OCI-LY7 (cell line): ENCODE measurements around the gene RPL18. TPM values are rescaled to one million over a fixed set of nuclear protein-coding genes. Genes with fewer than 3 reads are reported as not detected.

Experiments used
- BruUV-seq: library from RNA; stranded (reverse); fragments of 400-500 nt; replicated peaks from 2 replicates; lab custom pipeline; 2021; lab: Mats Ljungman, UMichigan
- CTCF ChIA-PET: fragments of 300-600 bp; sonication (Branson Sonifier 250); formaldehyde crosslinking; loops from one replicate; lab custom pipeline; 2022; ENCODE audit warnings: antibody characterized with exemption; ENCODE audit not compliant: unreplicated experiment; lab: Charles Lee
- POLR2A ChIA-PET: fragments of 300-600 bp; sonication (Branson Sonifier 250); formaldehyde crosslinking; loops from one replicate; lab custom pipeline; 2022; ENCODE audit warnings: antibody characterized with exemption; lab: Charles Lee
- DNase-seq: peaks from one replicate; pipeline ENCODE4 v3.0.0-alpha.2; 2015; ENCODE audit warnings: low spot score
- H2AFZ ChIP-seq: fragments of 200-600 bp; sonication (generic), shearing (Covaris generic); 2 replicates; pipeline ENCODE4 v1.6.1; 2014; ENCODE audit warnings: mild to moderate bottlenecking, antibody characterized with exemption, low read length, moderate library complexity
- H3K27ac ChIP-seq: fragments of 200-600 bp; sonication (generic); 2 replicates; pipeline ENCODE4 v1.5.1; 2014; ENCODE audit warnings: mixed run types, low read depth, mild to moderate bottlenecking, moderate library complexity, low read length, inconsistent platforms; ENCODE audit not compliant: poor library complexity, severe bottlenecking
- H3K36me3 ChIP-seq: fragments of 200-600 bp; sonication (generic); 2 replicates; pipeline ENCODE4 v1.6.1; 2014; ENCODE audit warnings: mild to moderate bottlenecking, antibody characterized with exemption, low read length, moderate library complexity, mixed read lengths; ENCODE audit not compliant: insufficient read depth
- H3K4me1 ChIP-seq: fragments of 200-600 bp; sonication (generic); 2 replicates; pipeline ENCODE4 v1.5.1; 2014; ENCODE audit warnings: mild to moderate bottlenecking, low read length; ENCODE audit not compliant: insufficient read depth, poor library complexity, severe bottlenecking
- H3K4me2 ChIP-seq: fragments of 200-600 bp; sonication (generic); 2 replicates; pipeline ENCODE4 v1.6.1; 2014; ENCODE audit warnings: mild to moderate bottlenecking, low read length
- H3K4me3 ChIP-seq: fragments of 200-600 bp; sonication (generic); 2 replicates; pipeline ENCODE4 v1.5.1; 2014; ENCODE audit warnings: mild to moderate bottlenecking, low read depth, low read length; ENCODE audit not compliant: poor library complexity, severe bottlenecking
- H3K79me2 ChIP-seq: fragments of 200-600 bp; sonication (generic); 2 replicates; pipeline ENCODE4 v1.6.1; 2016; ENCODE audit warnings: low read depth, mild to moderate bottlenecking, low read length, moderate library complexity, mixed read lengths; ENCODE audit not compliant: insufficient read depth
- H3K9me2 ChIP-seq: fragments of 200-600 bp; sonication (generic); 2 replicates; pipeline ENCODE4 v1.6.1; 2016; ENCODE audit warnings: mild to moderate bottlenecking, low read length, mixed read lengths; ENCODE audit not compliant: insufficient read depth
- H3K9me3 ChIP-seq: fragments of 200-600 bp; sonication (generic); 2 replicates; pipeline ENCODE4 v1.6.1; 2014; ENCODE audit warnings: mild to moderate bottlenecking, mixed run types, low read length, mixed read lengths
- H4K20me1 ChIP-seq: fragments of 200-600 bp; sonication (generic); 2 replicates; pipeline ENCODE4 v1.6.1; 2014; ENCODE audit warnings: mild to moderate bottlenecking, antibody characterized with exemption, low read length, moderate library complexity, mixed read lengths; ENCODE audit not compliant: insufficient read depth
- CTCF ChIP-seq: fragments of 200-600 bp; sonication (generic); conservative IDR thresholded peaks from 2 replicates; pipeline ENCODE4 v1.5.1; 2014; ENCODE audit warnings: mild to moderate bottlenecking, antibody characterized with exemption, low read length, moderate library complexity, mixed read lengths
- EZH2phosphoT487 ChIP-seq: fragments of 200-600 bp; sonication (generic); IDR thresholded peaks from 2 replicates; pipeline ENCODE4 v1.6.1; 2018; ENCODE audit warnings: low read depth, borderline replicate concordance, mild to moderate bottlenecking, mixed run types, antibody characterized with exemption, low read length, moderate library complexity, mixed read lengths
- intact Hi-C: fragments of 100-400 bp; cut with micrococcal nuclease; formaldehyde crosslinking; loops from one replicate; pipeline ENCODE4 v1.10.0; 2022; ENCODE audit not compliant: unreplicated experiment
- total RNA-seq, 2 experiments: library from RNA; depleted of rRNA in 1 of 2; stranded (reverse); fragments of >200 nt in 1 of 2; shearing (Covaris generic) in 1 of 2; gene quantifications; 2 replicates each; pipeline ENCODE4 v1.2.3, GENCODE V29; 2014 to 2022

RPL18 gene
- total RNA-seq, 2 experiments from 2014 or later = 1,333 to 5,064 TPM

DNA sequence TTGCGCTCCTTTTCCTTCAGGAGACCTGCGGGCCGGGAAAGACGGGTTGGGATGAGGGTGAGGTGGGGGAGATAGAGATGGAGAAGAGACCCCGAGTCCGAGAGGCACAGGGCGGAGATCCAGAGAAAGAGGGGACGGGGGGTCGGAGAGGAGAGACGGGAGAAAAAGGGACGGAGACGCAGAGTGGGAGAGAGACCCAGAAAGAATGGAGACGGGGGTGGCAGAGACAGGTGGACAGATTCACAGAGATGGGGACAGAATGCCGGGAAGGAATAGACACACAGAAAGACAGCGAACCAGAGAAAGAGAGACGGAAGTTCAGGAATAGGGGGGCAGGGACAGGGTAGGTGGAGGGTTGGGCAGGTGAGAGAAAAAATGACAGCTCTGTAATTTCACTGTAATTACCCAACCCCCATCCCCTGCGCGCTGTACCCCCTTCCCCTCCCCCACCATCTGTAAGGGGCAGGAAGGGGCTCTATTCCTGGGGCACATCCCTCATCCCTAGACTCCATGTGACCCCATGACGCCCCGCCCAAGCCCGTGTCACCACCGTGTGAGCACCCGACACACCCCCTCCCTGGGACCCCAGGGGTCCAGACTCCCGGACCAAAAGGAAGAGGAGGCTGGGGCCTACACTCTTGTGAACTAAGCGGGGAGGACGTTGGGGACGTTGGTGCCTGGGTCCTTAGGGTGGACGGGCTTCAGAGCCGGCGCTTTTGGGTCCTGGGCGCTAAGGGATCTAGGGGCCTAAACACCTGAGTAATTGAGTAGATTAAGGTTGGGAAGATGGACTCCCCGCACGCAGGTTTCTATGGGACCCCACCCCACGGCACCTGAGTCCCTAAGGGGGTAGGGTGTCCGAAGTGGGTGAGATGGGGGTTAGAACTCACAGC lies 17.2 kb upstream of the RPL18 start:
- intact Hi-C loops = loop anchor here (5.0 to 10.0 kb wide), 2 partner anchors 859 to 1041 kb away; partner anchors contain the start of genes PRMT1 and RPS11
- peaks cover 46% of the 10 kb centered on the region for H3K4me1 ChIP-seq
- peak overlapping the region; percentile 97 for H3K4me2 ChIP-seq
- TF ChIP-seq EZH2phosphoT487 = no peak
- TF ChIP-seq CTCF = no peak
- ChIA-PET CTCF (no interaction called here), POLR2A (no interaction called here)
- peaks cover 3% of the 10 kb centered on the region; the same call in 1 of the 2 replicates for H3K36me3 ChIP-seq
- no peaks in the 10 kb centered on the region for H4K20me1 ChIP-seq
- no peak for DNase-seq
- H3K4me3 ChIP-seq = peak overlapping the region; percentile 76
- H3K9me2 ChIP-seq = no peaks in the 10 kb centered on the region
- peak overlapping the region; percentile 94 for H3K27ac ChIP-seq
- no peaks in the 10 kb centered on the region for H3K9me3 ChIP-seq
- H2AFZ ChIP-seq = peak overlapping the region; percentile 45; the same call in 1 of the 2 replicates
- H3K79me2 ChIP-seq = no peaks in the 10 kb centered on the region; the same call in 1 of the 2 replicates
- BruUV-seq = no TSS peak

DNA sequence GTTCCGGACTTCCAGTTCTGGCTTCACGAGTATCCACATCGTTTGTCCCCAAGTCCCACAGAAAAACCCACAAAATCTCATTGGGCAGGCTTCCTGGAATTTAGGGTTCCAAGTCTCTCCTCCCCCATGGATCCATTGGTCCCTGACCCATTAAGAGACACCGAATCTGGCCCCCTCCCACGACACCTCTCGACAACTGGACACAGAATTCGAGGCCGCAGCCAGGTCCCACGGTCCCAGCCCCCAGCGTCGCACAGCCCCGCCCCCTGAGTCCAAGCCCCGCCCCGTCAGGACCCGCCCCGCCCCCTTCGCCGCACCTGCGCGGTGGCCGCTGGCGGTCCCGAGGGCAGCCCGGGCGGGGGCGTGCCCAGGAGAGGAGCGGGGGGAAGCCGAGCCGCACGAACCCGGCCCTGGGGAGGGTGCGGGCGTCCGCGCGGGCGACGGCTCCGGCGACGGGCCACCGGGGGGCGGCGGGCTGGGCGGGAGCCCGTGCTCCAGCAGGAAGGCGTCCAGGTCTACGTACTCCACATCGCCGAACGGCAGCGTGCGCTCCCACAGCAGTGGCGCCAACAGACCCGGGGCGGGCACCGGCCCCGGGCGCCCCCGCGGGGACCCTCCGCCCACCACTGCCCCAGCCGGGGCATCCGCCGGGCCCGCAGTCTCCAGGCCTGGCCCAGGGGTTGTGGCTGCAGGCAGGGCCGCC lies 16.4 kb upstream of the RPL18 start:
- peak; percentile 86 for DNase-seq
- Histone ChIP-seq H3K36me3 (peaks cover 11% of the 10 kb centered on the region; the same call in 1 of the 2 replicates), H3K4me3 (peak overlapping the region; percentile 76), H3K27ac (peak overlapping the region; percentile 94), H4K20me1 (no peaks in the 10 kb centered on the region), H3K9me2 (no peaks in the 10 kb centered on the region), H3K79me2 (no peaks in the 10 kb centered on the region; the same call in 1 of the 2 replicates), H3K4me2 (peak overlapping the region; percentile 97), H3K4me1 (peaks cover 46% of the 10 kb centered on the region), H3K9me3 (no peaks in the 10 kb centered on the region), H2AFZ (peak overlapping the region; percentile 45; the same call in 1 of the 2 replicates)
- no peak for TF ChIP-seq CTCF
- TF ChIP-seq EZH2phosphoT487 = no peak
- BruUV-seq = no TSS peak
- ChIA-PET CTCF (no interaction called here), POLR2A (no interaction called here)
- intact Hi-C loops = loop anchor here (5.0 to 10.0 kb wide), 2 partner anchors 859 to 1042 kb away; partner anchors contain the start of genes PRMT1 and RPS11
